ENCODE measurements around the gene COL18A1. TPM values are rescaled to one million over a fixed set of nuclear protein-coding genes. Genes with fewer than 3 reads are reported as not detected.

Gene COL18A1
- total RNA-seq (2022; extraction: Qiagen RNA extraction; ENCODE audit: low read depth), result 128 to 165 TPM (median 139 TPM) in 5 replicates

DNA sequence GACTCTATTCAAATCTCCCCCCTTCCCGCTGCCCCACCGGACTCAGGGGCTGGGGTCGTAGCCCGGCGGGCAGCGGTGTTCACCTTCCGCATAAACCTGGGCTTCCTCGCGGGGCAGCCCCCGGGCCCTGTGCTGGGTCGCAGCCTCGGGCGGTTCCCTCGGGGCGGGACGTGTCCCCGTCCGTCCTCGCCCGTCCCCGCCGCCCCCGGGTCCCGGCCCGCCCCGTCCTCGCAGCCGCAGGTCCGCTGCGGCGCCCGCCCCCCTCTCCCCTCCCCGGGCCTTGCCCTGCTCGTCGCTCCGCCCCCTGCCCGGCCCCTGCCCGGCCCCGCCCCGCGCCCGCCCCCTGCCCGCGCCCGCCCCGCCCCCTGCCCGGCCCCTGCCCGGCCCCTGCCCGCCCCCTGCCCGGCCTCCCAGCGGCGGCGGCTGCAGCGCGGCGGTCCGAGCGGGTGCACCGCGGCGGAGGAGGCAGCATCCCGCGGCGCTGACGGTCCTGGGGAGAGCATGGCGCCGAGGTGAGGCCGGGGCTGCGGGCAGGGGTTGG, at the start of gene COL18A1:
COL18A1 (plus strand) TSS at position 436 of the 541 bp plus-strand sequence; CDS start at position 502, 66 bp downstream.

DNA sequence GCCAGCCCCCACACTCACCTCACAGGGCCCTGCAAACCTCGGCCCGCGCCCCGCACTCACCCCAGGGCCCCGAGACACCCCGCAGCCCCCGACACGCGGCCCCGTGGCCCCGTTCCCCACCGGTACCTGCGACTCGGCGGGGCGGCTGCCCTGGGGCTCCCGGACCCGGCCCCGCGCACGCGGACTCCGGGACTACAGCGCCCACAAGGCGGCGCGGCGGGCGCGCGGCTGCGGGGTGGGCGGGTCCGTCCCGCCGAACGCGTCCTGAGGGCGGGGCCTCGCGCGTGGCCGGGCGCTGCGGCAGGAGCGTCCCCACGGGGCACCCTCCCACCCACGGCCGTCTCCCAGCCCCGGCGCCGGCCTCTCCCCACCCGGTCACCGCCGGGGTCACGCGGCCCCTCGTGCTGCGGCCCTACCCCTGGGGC, 137.3 kb downstream of the COL18A1 start, which contains the start of gene SLC19A1:
SLC19A1 (minus strand) TSS at position 199 of the 425 bp plus-strand sequence. CDS start 4,481 bp downstream, outside the sequence.

Other genes starting within 250 kb of the COL18A1 start
- 20.2 to 24.8 TPM (median 21.4 TPM) in 5 replicates for gene POFUT2, start 117.3 kb upstream of the COL18A1 start, total RNA-seq (2022; extraction: Qiagen RNA extraction; ENCODE audit: low read depth)
- 16.0 to 23.3 TPM (median 22.1 TPM) in 5 replicates for gene SLC19A1, start 137.3 kb downstream of the COL18A1 start, total RNA-seq (2022; extraction: Qiagen RNA extraction; ENCODE audit: low read depth)
- gene PCBP3, start 238.6 kb downstream of the COL18A1 start, total RNA-seq (2022; extraction: Qiagen RNA extraction; ENCODE audit: low read depth), result 0.77 to 1.1 TPM (median 0.89 TPM) in 5 replicates

Data from A549 treated with CpdA at 1 μM for 4 hours (cell line).